ENCODE data around the gene PFKM.
A peak's percentile ranks its signal among the peaks of the same experiment; 100 is the strongest.

Gene PFKM

GRCh38 chr12:48183091-48183875 lies 64.1 kb downstream of the PFKM start, which contains the start of gene CCDC184:
Gene CCDC184 (plus strand): TSS chr12:48183644. CDS start chr12:48184123, 479 bp downstream.
- TF ChIP-seq CTCF (IDR thresholded peaks at IDR 0.05; ENCODE audit: low read depth, low read length): peak; percentile 40
- DNase-seq (ENCODE audit: low read depth, low spot score): peak; percentile 80
- H3K4me3 ChIP-seq (ENCODE audit: low read depth, low read length): peak within 1 kb of the TSS; percentile 66
- in situ Hi-C loops (cut with HindIII; ENCODE audit: low sequenced_read_pairs): no loop called here

DNA sequence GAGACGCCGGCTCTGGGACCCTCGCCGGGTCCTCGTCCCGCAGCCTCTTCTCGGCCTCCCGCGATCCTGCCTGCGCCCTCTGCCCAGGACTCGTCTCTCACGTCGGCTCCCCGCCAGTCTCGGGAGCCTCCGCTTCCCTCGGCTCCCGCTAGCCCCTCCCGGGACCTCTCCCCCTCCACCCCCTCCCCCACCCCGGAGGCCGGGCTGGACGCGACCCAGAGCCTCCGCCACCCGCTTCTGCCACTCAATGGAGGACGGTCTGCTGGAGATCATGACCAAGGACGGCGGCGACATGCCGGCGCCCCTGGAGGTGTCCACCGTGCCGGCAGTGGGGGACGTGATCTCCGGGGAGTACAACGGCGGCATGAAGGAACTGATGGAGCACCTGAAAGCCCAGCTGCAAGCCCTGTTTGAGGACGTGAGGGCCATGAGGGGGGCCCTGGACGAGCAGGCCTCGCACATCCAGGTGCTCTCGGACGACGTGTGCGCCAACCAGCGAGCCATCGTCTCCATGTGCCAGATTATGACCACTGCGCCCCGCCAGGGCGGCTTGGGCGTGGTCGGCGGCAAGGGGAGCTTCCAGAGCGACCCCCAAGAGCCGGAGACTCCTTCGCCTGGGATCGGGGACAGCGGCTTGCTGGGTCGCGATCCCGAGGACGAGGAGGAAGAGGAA lies 64.8 kb downstream of the PFKM start:
- H3K4me3 ChIP-seq (ENCODE audit: low read depth, low read length): peak overlapping the region; percentile 66
- no peak for DNase-seq (ENCODE audit: low read depth, low spot score)
- TF ChIP-seq CTCF (IDR thresholded peaks at IDR 0.05; ENCODE audit: low read depth, low read length): no peak
- in situ Hi-C loops (cut with HindIII; ENCODE audit: low sequenced_read_pairs): no loop called here

- TF ChIP-seq CTCF (IDR thresholded peaks at IDR 0.05; ENCODE audit: low read depth, low read length): no peak
- no peak for DNase-seq (ENCODE audit: low read depth, low spot score)
- no peak overlapping the region for H3K4me3 ChIP-seq (ENCODE audit: low read depth, low read length)
- in situ Hi-C loops (cut with HindIII; ENCODE audit: low sequenced_read_pairs): no loop called here
Observed at GRCh38 chr12:48184549-48184922, 65.4 kb downstream of the PFKM start.

GRCh38 chr12:48185181-48185919 lies 66.2 kb downstream of the PFKM start:
- no peak for TF ChIP-seq CTCF (IDR thresholded peaks at IDR 0.05; ENCODE audit: low read depth, low read length)
- in situ Hi-C loops (cut with HindIII; ENCODE audit: low sequenced_read_pairs): no loop called here
- DNase-seq (ENCODE audit: low read depth, low spot score): no peak
- no peak overlapping the region for H3K4me3 ChIP-seq (ENCODE audit: low read depth, low read length)

DNA sequence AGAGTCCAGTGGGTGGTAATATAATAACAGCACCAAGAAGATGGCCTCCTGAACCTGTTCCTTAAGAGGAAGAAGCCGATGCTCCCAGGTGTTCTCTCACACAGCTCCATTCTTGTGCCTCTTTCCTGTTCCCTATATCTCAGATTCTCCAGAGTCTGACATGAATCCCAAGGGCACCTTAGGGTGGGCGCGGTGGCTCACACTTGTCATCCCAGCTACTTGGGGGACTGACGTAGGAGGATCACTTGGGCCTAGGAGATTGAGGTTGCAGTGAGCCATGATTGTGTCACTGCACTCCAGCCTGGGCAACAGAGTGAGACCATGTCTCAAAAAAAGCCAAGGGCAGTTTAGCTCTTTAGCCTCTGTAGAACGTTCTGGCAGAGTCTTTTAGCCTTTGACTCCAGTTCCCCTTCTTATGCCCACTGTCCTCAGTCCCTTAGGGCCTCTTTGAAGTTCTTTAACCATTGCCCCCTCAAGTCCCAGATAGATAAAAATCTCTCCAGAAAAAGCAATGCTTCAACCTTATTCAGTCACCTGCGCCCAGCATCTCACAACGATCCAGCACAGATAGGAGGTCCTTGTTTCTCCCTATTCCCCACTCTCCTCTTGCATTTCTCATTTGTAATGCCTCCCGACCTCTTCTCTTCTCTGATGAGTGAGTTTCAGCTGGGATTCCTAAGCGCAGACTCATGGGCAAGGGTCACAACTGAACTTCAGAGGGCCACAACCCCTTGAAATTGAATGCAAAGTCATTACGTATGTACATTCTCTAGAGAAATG lies 68.9 kb downstream of the PFKM start:
- in situ Hi-C loops (cut with HindIII; ENCODE audit: low sequenced_read_pairs): no loop called here
- no peak for DNase-seq (ENCODE audit: low read depth, low spot score)
- no peak for TF ChIP-seq CTCF (IDR thresholded peaks at IDR 0.05; ENCODE audit: low read depth, low read length)
- H3K4me3 ChIP-seq (ENCODE audit: low read depth, low read length): no peak overlapping the region
